ENCODE results near the gene SRPRB.

DNA sequence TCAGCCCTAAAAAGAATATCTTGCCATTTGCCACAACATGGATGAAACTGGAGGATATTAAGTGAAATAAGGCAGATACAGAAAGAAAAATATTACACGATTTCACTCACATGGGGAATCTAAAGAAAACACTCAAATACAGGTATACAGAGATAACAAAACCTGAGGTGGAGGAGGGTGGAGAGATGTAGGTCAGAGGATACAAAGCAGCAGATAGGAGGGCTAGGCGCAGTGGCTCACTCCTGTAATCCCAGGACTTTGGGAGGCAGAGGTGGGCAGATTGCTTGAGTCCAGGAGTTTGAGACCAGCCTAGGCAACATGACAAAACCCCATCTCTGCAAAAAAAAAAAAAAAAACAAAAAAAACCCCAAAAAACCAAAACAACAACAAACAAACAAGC, 23.2 kb upstream of the SRPRB start:
- TF ChIP-seq POLR2A (IDR thresholded peaks at IDR 0.05; ENCODE audit: low read depth, low read length) (no peak), POLR2AphosphoS5 (IDR thresholded peaks at IDR 0.05; ENCODE audit: low read depth, low read length) (no peak), TAF1 (IDR thresholded peaks at IDR 0.05; ENCODE audit: borderline replicate concordance, low read depth, low read length) (no peak)
